ENCODE measurements around the gene COL15A1. TPM values are rescaled to one million over a fixed set of nuclear protein-coding genes. Genes with fewer than 3 reads are reported as not detected.
A peak's percentile ranks its signal among the peaks of the same experiment; 100 is the strongest.
"Not testable (repeated sequence)": the region's sequence is repeated elsewhere in the genome, so short reads cannot be mapped to it uniquely, and the experiment has no call there.

The COL15A1 gene
- total RNA-seq, 2 donors from 2014 or later: 0.11 to 0.82 TPM

- Mint-ChIP-seq H3K36me3 (ENCODE audit: low read depth) (no peaks in the 10 kb centered on the region), H3K4me1 (peaks cover 3% of the 10 kb centered on the region), H3K9me3 (peaks cover 5% of the 10 kb centered on the region), H3K4me3 (no peak overlapping the region), H3K27me3 (no peaks in the 10 kb centered on the region), H3K27ac (no peak overlapping the region)
- ATAC-seq (replicated peaks): no peak
Observed at GRCh38 chr9:99008203-99008602, 64.5 kb downstream of the COL15A1 start.

- not testable (repeated sequence) for H3K27ac Mint-ChIP-seq
Observed at GRCh38 chr9:99010393-99010792, 66.7 kb downstream of the COL15A1 start.

DNA sequence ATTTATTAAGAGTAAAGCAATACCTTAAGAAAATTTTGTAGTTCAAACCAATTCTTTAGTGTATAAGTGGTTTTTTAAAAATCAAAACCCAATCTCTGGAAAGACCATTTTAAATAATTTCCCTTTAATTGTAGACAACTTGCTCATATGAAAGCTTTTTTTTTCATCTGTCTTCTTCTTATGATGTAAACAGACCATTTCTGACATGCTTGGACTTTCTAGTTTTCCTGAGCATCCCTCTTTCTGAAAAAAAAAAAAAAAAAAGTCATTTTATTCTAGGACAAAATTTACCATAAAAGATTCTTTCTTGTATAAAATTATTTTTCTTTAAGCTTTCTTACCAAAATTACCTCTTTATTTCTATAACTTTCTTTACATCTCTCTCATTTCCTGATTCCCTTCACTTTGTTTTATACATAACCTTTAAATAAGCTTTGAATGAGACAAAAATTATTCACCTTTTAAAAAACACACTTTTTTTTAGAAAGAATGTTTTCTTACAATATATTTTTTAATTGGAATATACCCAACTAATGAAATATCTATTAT lies 67.5 kb downstream of the COL15A1 start:
- no peak overlapping the region for H3K27ac Mint-ChIP-seq
- no peaks in the 10 kb centered on the region for H3K36me3 Mint-ChIP-seq (ENCODE audit: low read depth)
- H3K4me1 Mint-ChIP-seq: peaks cover 5% of the 10 kb centered on the region
- peaks cover 5% of the 10 kb centered on the region for H3K9me3 Mint-ChIP-seq
- H3K27me3 Mint-ChIP-seq: no peaks in the 10 kb centered on the region
- ATAC-seq (replicated peaks): no peak
- no peak overlapping the region for H3K4me3 Mint-ChIP-seq

More at GRCh38 chr9:99010393-99010792, 66.7 kb downstream of the COL15A1 start:
- H3K4me3 Mint-ChIP-seq; H3K27me3 Mint-ChIP-seq; H3K4me1 Mint-ChIP-seq; ATAC-seq (replicated peaks); H3K36me3 Mint-ChIP-seq (ENCODE audit: low read depth); H3K9me3 Mint-ChIP-seq: not testable (repeated sequence)

DNA sequence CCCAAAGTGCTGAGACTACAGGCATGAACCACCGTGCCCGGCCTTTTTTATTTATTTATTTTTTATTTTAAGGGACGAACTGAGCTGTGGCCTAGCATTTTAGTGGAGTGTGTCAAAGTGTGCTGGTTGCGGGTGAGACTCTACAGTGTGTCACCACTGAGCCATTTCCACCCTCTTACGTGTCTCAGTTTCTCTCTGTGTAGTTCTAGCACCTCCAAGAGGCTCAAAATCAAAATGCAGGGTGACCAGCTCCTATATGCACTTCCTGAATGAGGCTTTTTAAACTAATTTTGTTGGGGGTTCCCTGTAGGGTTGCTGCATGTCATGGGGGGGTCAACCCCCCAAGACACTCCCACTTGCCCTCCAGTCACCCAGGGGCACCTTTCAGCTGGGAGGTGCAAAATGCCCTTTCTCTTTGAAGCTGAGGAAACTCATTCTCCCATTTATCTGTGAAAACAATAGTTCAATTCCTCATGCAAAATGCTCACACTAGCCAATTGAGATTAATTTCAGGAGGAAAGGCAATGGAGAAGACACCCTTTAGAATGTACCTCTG lies 69.3 kb downstream of the COL15A1 start:
- H3K36me3 Mint-ChIP-seq (ENCODE audit: low read depth): no peaks in the 10 kb centered on the region
- peak overlapping the region; percentile 67 for H3K4me3 Mint-ChIP-seq
- no peaks in the 10 kb centered on the region for H3K27me3 Mint-ChIP-seq
- ATAC-seq (replicated peaks): peak; percentile 88
- peaks cover 5% of the 10 kb centered on the region for H3K9me3 Mint-ChIP-seq
- peak overlapping the region; percentile 77 for H3K27ac Mint-ChIP-seq
- H3K4me1 Mint-ChIP-seq: peaks cover 5% of the 10 kb centered on the region

DNA sequence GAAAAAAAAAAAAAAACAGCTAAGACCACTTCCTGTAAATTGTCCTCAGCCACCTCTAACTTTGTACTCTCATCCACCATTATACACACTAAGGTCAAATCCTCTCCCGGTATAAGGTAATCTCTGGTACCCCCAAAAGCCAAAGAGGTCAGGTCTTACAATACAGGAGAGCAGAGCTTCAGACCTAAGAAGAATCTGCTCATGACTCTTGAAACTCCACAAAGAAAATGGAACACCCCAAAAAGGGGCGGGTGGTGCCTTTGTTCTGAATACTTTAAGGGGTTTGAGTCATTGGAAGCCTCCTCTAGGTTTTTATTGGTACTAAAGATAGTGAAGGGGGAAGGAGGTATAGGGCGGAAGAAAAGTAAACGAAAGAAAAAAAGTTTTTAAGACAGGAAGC lies 69.8 kb downstream of the COL15A1 start:
- Mint-ChIP-seq H3K36me3 (ENCODE audit: low read depth) (no peaks in the 10 kb centered on the region), H3K27me3 (no peaks in the 10 kb centered on the region), H3K4me3 (peak overlapping the region; percentile 67), H3K4me1 (peaks cover 5% of the 10 kb centered on the region), H3K27ac (peak overlapping the region; percentile 77), H3K9me3 (peaks cover 5% of the 10 kb centered on the region)
- ATAC-seq (replicated peaks): peak; percentile 60

DNA sequence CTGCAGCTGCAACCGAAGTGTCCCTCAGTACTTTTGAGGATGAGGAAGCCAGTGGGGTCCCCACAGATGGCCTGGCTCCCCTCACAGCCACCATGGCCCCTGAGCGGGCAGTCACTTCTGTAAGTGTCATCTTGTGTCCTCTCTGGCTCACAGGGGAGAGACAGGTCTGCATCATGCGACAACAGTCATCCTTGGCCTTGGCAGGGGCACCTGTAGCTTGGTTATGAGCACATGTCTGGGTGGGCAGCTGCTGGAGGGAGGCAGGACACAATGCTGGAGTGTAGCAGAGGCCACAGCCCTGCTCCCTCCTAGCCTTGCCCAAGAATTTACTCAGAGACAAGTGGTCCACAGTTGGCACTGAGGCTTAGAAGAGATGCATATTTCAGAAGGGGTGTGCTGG lies 71.7 kb downstream of the COL15A1 start:
- Mint-ChIP-seq H3K27ac (no peak overlapping the region), H3K4me3 (no peak overlapping the region), H3K36me3 (ENCODE audit: low read depth) (no peaks in the 10 kb centered on the region), H3K27me3 (no peaks in the 10 kb centered on the region), H3K9me3 (no peaks in the 10 kb centered on the region), H3K4me1 (peaks cover 5% of the 10 kb centered on the region)
- no peak for ATAC-seq (replicated peaks)

GRCh38 chr9:99015890-99016289 lies 72.2 kb downstream of the COL15A1 start:
- Mint-ChIP-seq H3K4me1 (peaks cover 5% of the 10 kb centered on the region), H3K4me3 (no peak overlapping the region), H3K27me3 (no peaks in the 10 kb centered on the region), H3K27ac (peak overlapping the region; percentile 45), H3K9me3 (no peaks in the 10 kb centered on the region), H3K36me3 (ENCODE audit: low read depth) (no peaks in the 10 kb centered on the region)
- no peak for ATAC-seq (replicated peaks)

- Mint-ChIP-seq H3K36me3 (ENCODE audit: low read depth) (no peaks in the 10 kb centered on the region), H3K4me3 (no peak overlapping the region), H3K27ac (no peak overlapping the region), H3K27me3 (no peaks in the 10 kb centered on the region), H3K4me1 (peaks cover 5% of the 10 kb centered on the region), H3K9me3 (no peaks in the 10 kb centered on the region)
- ATAC-seq (replicated peaks): no peak
Observed at GRCh38 chr9:99016681-99017387, 73.1 kb downstream of the COL15A1 start.

DNA sequence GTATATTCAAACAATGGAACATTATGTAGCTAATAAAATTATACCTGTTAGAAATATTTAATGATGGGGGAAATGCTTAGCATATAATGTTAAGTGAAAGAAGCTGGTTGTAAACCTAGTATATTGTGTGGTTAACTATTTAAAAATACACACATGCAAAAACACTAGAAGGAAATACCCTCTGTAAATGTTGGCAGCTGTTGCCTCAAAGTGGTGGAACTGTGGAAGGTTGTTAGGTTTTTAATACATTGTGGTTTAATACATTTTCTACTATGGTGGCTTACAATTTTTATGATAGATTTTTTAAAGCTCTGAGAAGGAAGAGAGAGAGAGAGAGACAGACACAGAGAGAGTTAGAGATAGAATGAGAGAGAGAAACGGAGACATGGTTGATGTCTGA lies 74.9 kb downstream of the COL15A1 start:
- no peak for ATAC-seq (replicated peaks)
- peaks cover 2% of the 10 kb centered on the region for H3K4me1 Mint-ChIP-seq
- H3K27ac Mint-ChIP-seq: no peak overlapping the region
- H3K4me3 Mint-ChIP-seq: no peak overlapping the region
- H3K27me3 Mint-ChIP-seq: no peaks in the 10 kb centered on the region
- no peaks in the 10 kb centered on the region for H3K36me3 Mint-ChIP-seq (ENCODE audit: low read depth)
- no peaks in the 10 kb centered on the region for H3K9me3 Mint-ChIP-seq

DNA sequence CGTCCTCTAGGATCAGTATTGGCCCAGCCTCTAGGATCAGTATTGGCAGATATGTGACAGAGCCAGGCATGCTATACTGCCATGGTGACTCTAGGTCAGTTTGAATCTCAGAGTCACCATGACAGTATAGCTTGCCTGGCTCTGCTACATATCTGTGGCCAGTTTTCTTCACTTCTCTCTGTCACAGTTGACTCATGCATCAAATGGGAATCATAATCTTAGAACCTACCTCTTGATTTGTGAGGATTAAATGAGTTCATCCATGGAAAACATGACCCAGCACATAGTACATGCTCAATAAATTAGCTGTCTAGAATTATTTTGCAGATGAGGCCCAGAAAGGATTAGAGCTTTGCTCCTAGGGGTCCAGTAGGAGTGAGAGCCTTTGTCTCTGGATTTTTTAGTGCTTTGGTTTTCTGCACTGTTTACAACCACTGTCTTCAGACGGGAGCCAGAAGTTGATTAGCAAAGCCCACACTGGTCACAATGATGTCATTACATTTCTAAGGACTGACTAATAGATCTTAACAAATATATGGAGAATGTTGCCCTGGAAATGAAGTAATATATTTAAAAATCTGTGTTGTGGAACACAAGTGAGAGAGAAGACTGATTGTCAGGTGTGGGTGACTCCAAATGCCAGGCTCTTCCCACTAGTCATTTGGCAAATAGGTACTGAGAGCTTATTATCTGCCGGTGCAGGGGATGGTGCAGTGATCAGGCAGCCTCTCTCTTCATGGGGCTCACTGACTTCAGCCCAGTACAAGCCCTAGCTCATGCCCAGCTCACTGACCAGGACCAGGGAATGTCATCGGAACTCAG lies 76.0 kb downstream of the COL15A1 start:
- Mint-ChIP-seq H3K9me3 (no peaks in the 10 kb centered on the region), H3K4me3 (no peak overlapping the region), H3K27ac (no peak overlapping the region), H3K4me1 (no peaks in the 10 kb centered on the region), H3K36me3 (ENCODE audit: low read depth) (no peaks in the 10 kb centered on the region), H3K27me3 (no peaks in the 10 kb centered on the region)
- ATAC-seq (replicated peaks): peak; percentile 18

DNA sequence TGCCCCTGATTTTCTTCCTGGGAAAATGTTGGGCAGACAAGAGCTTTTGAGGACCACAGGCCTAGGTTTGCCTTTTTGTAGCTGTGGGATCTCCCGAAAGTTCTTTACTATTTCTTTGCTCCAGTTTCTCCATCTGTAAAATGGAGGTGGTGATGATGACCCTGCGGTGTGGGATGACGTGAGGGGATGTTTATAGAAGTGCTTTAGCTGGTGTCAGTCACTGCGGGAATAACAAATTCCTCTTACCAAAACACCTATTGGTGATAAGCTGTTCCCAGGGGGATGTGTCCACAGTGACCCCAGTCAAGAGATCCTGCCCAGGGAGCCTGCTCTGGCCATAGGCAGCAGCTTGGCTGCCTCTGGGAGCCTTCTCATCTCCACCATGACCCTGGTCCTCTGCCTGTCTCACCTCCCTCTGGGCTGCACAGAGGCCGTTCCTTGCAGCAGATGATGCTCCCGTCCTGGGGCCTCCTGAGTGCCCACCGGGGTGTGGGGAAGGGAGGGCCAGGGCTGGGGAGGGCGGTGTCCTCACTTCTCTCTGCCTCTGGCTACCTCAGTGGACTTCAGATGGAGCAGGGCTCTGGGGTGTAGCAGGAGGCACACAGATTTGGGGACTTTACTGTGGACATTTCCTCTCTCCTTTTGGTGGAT lies 77.2 kb downstream of the COL15A1 start:
- Mint-ChIP-seq H3K4me3 (no peak overlapping the region), H3K4me1 (no peaks in the 10 kb centered on the region), H3K9me3 (no peaks in the 10 kb centered on the region), H3K27me3 (no peaks in the 10 kb centered on the region), H3K27ac (no peak overlapping the region), H3K36me3 (ENCODE audit: low read depth) (no peaks in the 10 kb centered on the region)
- ATAC-seq (replicated peaks): no peak

- ATAC-seq (replicated peaks): no peak
- Mint-ChIP-seq H3K4me3 (no peak overlapping the region), H3K27ac (no peak overlapping the region), H3K9me3 (no peaks in the 10 kb centered on the region), H3K4me1 (peaks cover 2% of the 10 kb centered on the region), H3K36me3 (ENCODE audit: low read depth) (no peaks in the 10 kb centered on the region), H3K27me3 (no peaks in the 10 kb centered on the region)
Observed at GRCh38 chr9:99021512-99021911, 77.8 kb downstream of the COL15A1 start.

DNA sequence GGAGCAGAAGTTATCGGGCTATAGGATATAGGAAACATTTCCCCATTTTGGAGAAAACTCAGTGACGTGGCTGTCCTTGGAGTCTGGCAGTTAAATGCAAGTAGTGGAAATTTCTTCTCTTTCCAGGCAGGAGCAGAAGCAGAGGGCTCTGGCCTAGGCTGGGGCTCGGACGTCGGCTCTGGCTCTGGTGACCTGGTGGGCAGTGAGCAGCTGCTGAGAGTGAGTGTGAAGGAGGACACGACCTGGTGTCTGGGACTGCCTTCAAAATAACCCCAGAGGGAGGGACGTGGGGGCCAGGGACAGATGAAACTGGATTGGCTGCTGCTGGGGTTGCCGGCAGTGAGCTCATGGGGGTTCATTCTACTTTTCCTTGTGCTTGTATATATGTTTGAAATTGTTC lies 79.5 kb downstream of the COL15A1 start:
- Mint-ChIP-seq H3K9me3 (no peaks in the 10 kb centered on the region), H3K4me3 (no peak overlapping the region), H3K36me3 (ENCODE audit: low read depth) (no peaks in the 10 kb centered on the region), H3K4me1 (peaks cover 6% of the 10 kb centered on the region), H3K27me3 (no peaks in the 10 kb centered on the region), H3K27ac (no peak overlapping the region)
- ATAC-seq (replicated peaks): no peak

DNA sequence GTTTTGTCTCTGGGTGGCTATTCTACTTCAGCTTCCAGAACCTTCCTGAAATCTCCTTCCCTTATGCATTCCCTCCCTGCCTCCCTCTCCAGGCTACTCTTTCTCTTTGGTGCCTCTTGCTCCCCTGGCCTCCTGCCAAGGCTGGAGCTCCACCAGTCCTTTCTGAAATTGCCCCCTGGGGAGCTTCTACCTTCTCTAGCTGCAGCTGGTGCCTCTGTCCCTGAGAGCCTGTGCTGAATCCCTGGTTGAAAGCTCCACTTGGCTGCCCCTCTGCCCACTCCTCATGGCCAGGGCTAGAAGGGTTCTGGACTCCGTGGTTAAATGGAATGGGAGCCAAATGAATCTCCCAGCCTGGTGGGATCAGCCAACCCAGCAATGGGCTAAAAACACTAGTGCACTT lies 80.1 kb downstream of the COL15A1 start:
- Mint-ChIP-seq H3K27me3 (no peaks in the 10 kb centered on the region), H3K36me3 (ENCODE audit: low read depth) (no peaks in the 10 kb centered on the region), H3K27ac (no peak overlapping the region), H3K4me1 (peaks cover 6% of the 10 kb centered on the region), H3K9me3 (no peaks in the 10 kb centered on the region), H3K4me3 (no peak overlapping the region)
- ATAC-seq (replicated peaks): no peak
